Fibroblast of lung (primary cell): ENCODE data around the gene ARID4A. TPM values are rescaled to one million over a fixed set of nuclear protein-coding genes. Genes with fewer than 3 reads are reported as not detected.

Source experiments
- DNase-seq, 2 donors: peaks; one replicate each; pipeline versions ENCODE4 v3.0.0 to v3.0.0-alpha.2; 2010; ENCODE audit warnings: low read depth in 2 of 2
- H2AFZ ChIP-seq: 2 replicates; pipeline ENCODE4 v1.5.1; 2012; ENCODE audit warnings: low read length, control low read depth, inconsistent platforms
- H3K27ac ChIP-seq: 2 replicates; pipeline ENCODE4 v1.5.1; 2011; ENCODE audit warnings: low read length, control low read depth; ENCODE audit not compliant: insufficient read depth
- H3K27me3 ChIP-seq: 2 replicates; pipeline ENCODE4 v1.5.1; 2011; ENCODE audit warnings: mild to moderate bottlenecking, low read length; ENCODE audit not compliant: control insufficient read depth, insufficient read depth
- H3K36me3 ChIP-seq: 2 replicates; pipeline ENCODE4 v1.5.1; 2011; ENCODE audit warnings: low read length; ENCODE audit not compliant: control insufficient read depth, insufficient read depth
- H3K4me1 ChIP-seq: 2 replicates; pipeline ENCODE4 v1.5.1; 2011; ENCODE audit warnings: low read length; ENCODE audit not compliant: control insufficient read depth, insufficient read depth; ENCODE audit errors: extremely low read depth
- H3K4me2 ChIP-seq: 2 replicates; pipeline ENCODE4 v1.5.1; 2011; ENCODE audit warnings: low read length, control low read depth; ENCODE audit not compliant: insufficient read depth; ENCODE audit errors: extremely low read depth
- H3K4me3 ChIP-seq, 4 experiments: fragments of 200-600 bp in 1 of 4; sonication (generic) in 1 of 4; replicated peaks in 1 of 4; 2 replicates each; pipeline ENCODE4 v1.5.1; 2011 to 2016; ENCODE audit warnings: low read length in 4 of 4, low read depth in 3 of 4, mild to moderate bottlenecking in 3 of 4, control low read depth in 2 of 4, inconsistent platforms in 1 of 4, mixed read lengths in 1 of 4; ENCODE audit not compliant: insufficient read depth in 1 of 4; ENCODE audit errors: control extremely low read depth in 1 of 4
- H3K79me2 ChIP-seq: 2 replicates; pipeline ENCODE4 v1.5.1; 2012; ENCODE audit warnings: mild to moderate bottlenecking, low read length, inconsistent platforms; ENCODE audit not compliant: control insufficient read depth, insufficient read depth
- H3K9ac ChIP-seq: 2 replicates; pipeline ENCODE4 v1.5.1; 2011; ENCODE audit warnings: mild to moderate bottlenecking, low read length, control low read depth; ENCODE audit not compliant: insufficient read depth
- H3K9me3 ChIP-seq: 2 replicates; pipeline ENCODE4 v1.5.1; 2012; ENCODE audit warnings: low read depth, low read length; ENCODE audit not compliant: control insufficient read depth, insufficient read depth
- H4K20me1 ChIP-seq: 2 replicates; pipeline ENCODE4 v1.5.1; 2011; ENCODE audit warnings: low read length; ENCODE audit not compliant: control insufficient read depth, insufficient read depth; ENCODE audit errors: extremely low read depth
- CTCF ChIP-seq, 2 donors: IDR thresholded peaks in 1 of 2; conservative IDR thresholded peaks in 1 of 2; 1 replicate in 1 of 2; 2 replicates in 1 of 2; pipeline ENCODE4 v1.5.1; 2011 to 2012; ENCODE audit warnings: low read length in 2 of 2, control low read depth in 1 of 2, inconsistent platforms in 1 of 2, low read depth in 1 of 2, mild to moderate bottlenecking in 1 of 2
- EZH2 ChIP-seq: IDR thresholded peaks from 2 replicates; pipeline ENCODE4 v1.5.1; 2012; ENCODE audit warnings: low read length, control low read depth, mild to moderate bottlenecking; ENCODE audit errors: missing control alignments
- polyA plus RNA-seq, 2 donors: library from polyadenylated mRNA; depleted of rRNA in 1 of 2; stranded (reverse) in 1 of 2; unstranded in 1 of 2; fragments of >200 nt; gene quantifications; 2 replicates each; pipeline ENCODE4 v1.2.1, GENCODE V29; 2011 to 2012; ENCODE audit warnings: missing spikeins in 1 of 2
- total RNA-seq: library from RNA; depleted of rRNA; stranded (reverse); fragments of >200 nt; gene quantifications from 2 replicates; pipeline ENCODE4 v1.2.1, GENCODE V29; 2014

Gene ARID4A
- total and polyA plus RNA-seq, 2 donors (not counting 1 experiment from before 2014, with no cell fraction given) = 12.1 to 12.2 TPM

- no peak overlapping the region for H3K27ac ChIP-seq
Observed at GRCh38 chr14:58292187-58292586, 6.2 kb upstream of the ARID4A start.

GRCh38 chr14:58294201-58294600, 4.2 kb upstream of the ARID4A start:
- no peak for TF ChIP-seq EZH2
- TF ChIP-seq CTCF (conservative IDR thresholded peaks at IDR 0.05 in 1 of 2, IDR thresholded peaks at IDR 0.05 in 1 of 2; ENCODE audit: low read depth in 1 of 2, low read length in 2 of 2) = no peak
- Histone ChIP-seq H3K4me1 (no peaks in the 10 kb centered on the region), H3K4me2 (no peak overlapping the region), H3K9ac (no peak overlapping the region), H3K9me3 (no peaks in the 10 kb centered on the region), H4K20me1 (peaks cover 3% of the 10 kb centered on the region), H2AFZ (no peak overlapping the region), H3K27ac (no peak overlapping the region), H3K79me2 (peaks cover 74% of the 10 kb centered on the region), H3K36me3 (peaks cover 7% of the 10 kb centered on the region), H3K4me3 (no peak overlapping the region), H3K27me3 (no peaks in the 10 kb centered on the region)
- DNase-seq = no peak

More at GRCh38 chr14:58292187-58292586, 6.2 kb upstream of the ARID4A start:
- TF ChIP-seq EZH2 (no peak), CTCF (conservative IDR thresholded peaks at IDR 0.05 in 1 of 2, IDR thresholded peaks at IDR 0.05 in 1 of 2; ENCODE audit: low read depth in 1 of 2, low read length in 2 of 2) (no peak)
- Histone ChIP-seq H4K20me1 (peaks cover 3% of the 10 kb centered on the region), H3K4me1 (no peaks in the 10 kb centered on the region), H3K4me2 (no peak overlapping the region), H3K27me3 (no peaks in the 10 kb centered on the region), H3K9me3 (no peaks in the 10 kb centered on the region), H3K79me2 (peaks cover 83% of the 10 kb centered on the region), H3K4me3 (no peak overlapping the region), H3K36me3 (peaks cover 9% of the 10 kb centered on the region), H2AFZ (no peak overlapping the region), H3K9ac (no peak overlapping the region)
- no peak for DNase-seq

- Histone ChIP-seq H3K79me2 (peaks cover 74% of the 10 kb centered on the region), H3K27me3 (no peaks in the 10 kb centered on the region), H4K20me1 (peaks cover 3% of the 10 kb centered on the region), H2AFZ (no peak overlapping the region), H3K4me3 (peak overlapping the region; percentile 86 to 100 (median 96)), H3K4me1 (peaks cover 3% of the 10 kb centered on the region), H3K9me3 (no peaks in the 10 kb centered on the region), H3K9ac (peak overlapping the region; percentile 96), H3K36me3 (peaks cover 3% of the 10 kb centered on the region), H3K27ac (peak overlapping the region; percentile 99), H3K4me2 (peak overlapping the region; percentile 61)
- peak in 1 of 2 donors; percentile 44 for DNase-seq
- TF ChIP-seq EZH2 (no peak), CTCF (conservative IDR thresholded peaks at IDR 0.05 in 1 of 2, IDR thresholded peaks at IDR 0.05 in 1 of 2; ENCODE audit: low read depth in 1 of 2, low read length in 2 of 2) (no peak)
Observed at GRCh38 chr14:58296726-58297125, 1.6 kb upstream of the ARID4A start.
